Neural progenitor cell (in vitro differentiated cells): Measurements from ENCODE around the gene TCF7.

Experiments
- EZH2 ChIP-seq: fragments of 200-600 bp; sonication (generic); IDR thresholded peaks from 2 replicates; pipeline ENCODE4 v1.6.1; 2017; ENCODE audit warnings: antibody characterized with exemption, mild to moderate bottlenecking, moderate library complexity
- EZH2phosphoT487 ChIP-seq: fragments of 200-600 bp; sonication (generic); IDR thresholded peaks from 2 replicates; pipeline ENCODE4 v1.6.1; 2017; ENCODE audit warnings: antibody characterized with exemption
- TF ChIP-seq, protein P1 (sequence below): fragments of 200-600 bp; sonication (generic); IDR thresholded peaks from 2 replicates; pipeline ENCODE4 v1.5.1; 2017; ENCODE audit warnings: antibody characterized with exemption, mild to moderate bottlenecking

DNA sequence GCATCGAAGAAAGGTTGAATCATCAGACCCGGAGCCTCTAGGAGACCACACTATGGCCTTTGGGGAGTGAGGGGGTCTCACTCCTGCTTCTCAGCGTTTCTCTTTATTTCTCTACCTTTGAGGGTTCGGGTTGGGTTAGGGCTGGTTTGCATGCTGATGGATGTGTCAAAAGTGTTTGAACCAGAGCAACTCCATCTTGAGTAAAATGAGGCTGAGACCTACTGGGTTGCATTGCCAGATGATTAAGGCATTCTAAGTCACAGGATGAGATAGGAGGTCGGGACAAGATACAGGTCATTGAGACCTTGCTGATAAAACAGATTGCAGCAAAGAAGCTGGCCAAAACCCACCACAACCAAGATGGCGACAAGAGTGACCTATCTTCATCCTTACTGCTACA, 44.9 kb upstream of the TCF7 start:
- TF ChIP-seq, protein P1, sequence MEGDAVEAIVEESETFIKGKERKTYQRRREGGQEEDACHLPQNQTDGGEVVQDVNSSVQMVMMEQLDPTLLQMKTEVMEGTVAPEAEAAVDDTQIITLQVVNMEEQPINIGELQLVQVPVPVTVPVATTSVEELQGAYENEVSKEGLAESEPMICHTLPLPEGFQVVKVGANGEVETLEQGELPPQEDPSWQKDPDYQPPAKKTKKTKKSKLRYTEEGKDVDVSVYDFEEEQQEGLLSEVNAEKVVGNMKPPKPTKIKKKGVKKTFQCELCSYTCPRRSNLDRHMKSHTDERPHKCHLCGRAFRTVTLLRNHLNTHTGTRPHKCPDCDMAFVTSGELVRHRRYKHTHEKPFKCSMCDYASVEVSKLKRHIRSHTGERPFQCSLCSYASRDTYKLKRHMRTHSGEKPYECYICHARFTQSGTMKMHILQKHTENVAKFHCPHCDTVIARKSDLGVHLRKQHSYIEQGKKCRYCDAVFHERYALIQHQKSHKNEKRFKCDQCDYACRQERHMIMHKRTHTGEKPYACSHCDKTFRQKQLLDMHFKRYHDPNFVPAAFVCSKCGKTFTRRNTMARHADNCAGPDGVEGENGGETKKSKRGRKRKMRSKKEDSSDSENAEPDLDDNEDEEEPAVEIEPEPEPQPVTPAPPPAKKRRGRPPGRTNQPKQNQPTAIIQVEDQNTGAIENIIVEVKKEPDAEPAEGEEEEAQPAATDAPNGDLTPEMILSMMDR, result no peak
- TF ChIP-seq EZH2, result no peak
- no peak for TF ChIP-seq EZH2phosphoT487
